GM19239 (cell line): ENCODE results near the gene LY6G6D.
"Not testable (repeated sequence)": the region's sequence is repeated elsewhere in the genome, so short reads cannot be mapped to it uniquely, and the experiment has no call there.

Experiments
- DNase-seq: peaks from one replicate; pipeline ENCODE4 v3.0.0; 2011; ENCODE audit warnings: low spot score; ENCODE audit not compliant: insufficient read length
- FAIRE-seq: peaks from 2 replicates; lab custom pipeline; 2011; peaks lifted over from hg19 to GRCh38; lab: Jason Lieb, UNC

LY6G6D gene

GRCh38 chr6:31691564-31692108, 23.5 kb upstream of the LY6G6D start:
- DNase-seq, result no peak
- no peak for FAIRE-seq

GRCh38 chr6:31692353-31692752, 22.8 kb upstream of the LY6G6D start:
- DNase-seq (no peak), FAIRE-seq (no peak)

GRCh38 chr6:31692886-31693285, 22.3 kb upstream of the LY6G6D start:
- FAIRE-seq, result no peak
- DNase-seq, result no peak

GRCh38 chr6:31693535-31693934, 21.6 kb upstream of the LY6G6D start:
- no peak for DNase-seq
- FAIRE-seq, result no peak

- FAIRE-seq (no peak), DNase-seq (no peak)
Measured at GRCh38 chr6:31697555-31697954, 17.6 kb upstream of the LY6G6D start.

- FAIRE-seq (no peak), DNase-seq (no peak)
Measured at GRCh38 chr6:31700740-31701401, 14.3 kb upstream of the LY6G6D start.

- DNase-seq, result no peak
- FAIRE-seq, result peak; percentile 31
Measured at GRCh38 chr6:31701666-31702404, 13.3 kb upstream of the LY6G6D start.

GRCh38 chr6:31702405-31702818, 12.7 kb upstream of the LY6G6D start:
- FAIRE-seq (peak; percentile 4), DNase-seq (no peak)

GRCh38 chr6:31702819-31703716, 12.1 kb upstream of the LY6G6D start, which contains the start of gene ABHD16A:
Gene ABHD16A (minus strand): TSS chr6:31703324. CDS start chr6:31703281, 43 bp downstream.
- FAIRE-seq (peak; percentile 97), DNase-seq (peak; percentile 97)

GRCh38 chr6:31705931-31706330, 9.2 kb upstream of the LY6G6D start:
- FAIRE-seq (no peak), DNase-seq (no peak)

- no peak for FAIRE-seq
- DNase-seq, result no peak
Measured at GRCh38 chr6:31706599-31706998, 8.5 kb upstream of the LY6G6D start, which contains the start of gene LY6G6F. Gene LY6G6F (plus strand): TSS chr6:31706866. CDS start chr6:31706907, 41 bp downstream.

- FAIRE-seq (no peak), DNase-seq (no peak)
Measured at GRCh38 chr6:31707701-31708100, 7.4 kb upstream of the LY6G6D start.

- no peak for DNase-seq
Measured at GRCh38 chr6:31708224-31708623, 6.9 kb upstream of the LY6G6D start.

GRCh38 chr6:31709157-31709556, 6.0 kb upstream of the LY6G6D start:
- DNase-seq, FAIRE-seq: not testable (repeated sequence)

More at GRCh38 chr6:31708224-31708623, 6.9 kb upstream of the LY6G6D start:
- FAIRE-seq, result no peak

- DNase-seq (no peak), FAIRE-seq (no peak)
Measured at GRCh38 chr6:31710523-31711219, 4.5 kb upstream of the LY6G6D start.

- no peak for FAIRE-seq
Measured at GRCh38 chr6:31711233-31711632, 3.9 kb upstream of the LY6G6D start.

GRCh38 chr6:31712296-31712695, 2.9 kb upstream of the LY6G6D start:
- FAIRE-seq, result no peak
- DNase-seq, result no peak

More at GRCh38 chr6:31711233-31711632, 3.9 kb upstream of the LY6G6D start:
- DNase-seq, result no peak

GRCh38 chr6:31713465-31713864, 1.7 kb upstream of the LY6G6D start:
- FAIRE-seq (no peak), DNase-seq (no peak)

GRCh38 chr6:31713991-31714684, 1.0 kb upstream of the LY6G6D start:
- FAIRE-seq (no peak), DNase-seq (no peak)
